ENCODE results near the gene CSAD. TPM values are rescaled to one million over a fixed set of nuclear protein-coding genes. Genes with fewer than 3 reads are reported as not detected.
"Not testable (repeated sequence)": the region's sequence is repeated elsewhere in the genome, so short reads cannot be mapped to it uniquely, and the experiment has no call there.

The CSAD gene
- total RNA-seq, 1 donor from 2014 or later, result 26.0 TPM

DNA sequence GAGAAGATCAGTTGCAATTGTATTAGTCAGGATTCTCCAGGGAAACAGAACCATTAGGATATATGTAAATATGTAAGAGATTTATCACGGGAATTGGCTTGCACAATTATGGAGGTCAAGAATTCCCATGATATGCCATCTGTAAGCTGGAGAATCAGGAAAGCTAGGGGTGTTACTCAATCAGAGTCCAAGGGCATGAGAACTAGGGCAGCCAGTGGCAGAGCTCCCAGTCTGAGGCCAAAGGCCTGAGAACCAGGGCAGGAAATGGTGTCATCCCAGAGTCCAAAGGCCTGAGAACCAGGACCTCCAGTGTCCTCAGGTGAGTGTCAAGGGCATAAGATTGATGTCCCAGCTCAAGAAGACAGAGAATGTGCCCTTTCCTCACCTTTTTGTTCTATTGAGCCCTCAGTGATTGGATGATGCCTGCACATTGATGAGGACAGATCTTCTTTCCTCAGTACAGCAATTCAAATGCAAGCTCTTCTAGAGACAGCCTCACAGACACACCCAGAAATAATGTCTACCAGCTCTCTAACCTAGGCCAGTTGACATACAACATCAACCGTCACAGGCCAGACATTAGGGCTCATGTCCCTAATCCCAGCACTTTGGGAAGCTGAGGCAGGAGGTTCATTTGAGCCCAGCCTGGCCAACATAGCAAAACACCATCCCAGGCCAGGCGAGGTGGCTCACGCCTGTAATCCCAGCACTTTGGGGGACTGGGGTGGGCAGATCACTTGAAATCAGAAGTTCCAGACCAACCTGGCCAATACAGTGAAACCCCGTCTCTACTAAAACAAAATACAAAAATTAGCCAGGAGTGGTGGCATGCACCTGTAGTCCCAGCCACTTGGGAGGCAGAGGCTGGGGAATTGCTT is 35.1 kb downstream of the CSAD start:
- no peak for DNase-seq

DNA sequence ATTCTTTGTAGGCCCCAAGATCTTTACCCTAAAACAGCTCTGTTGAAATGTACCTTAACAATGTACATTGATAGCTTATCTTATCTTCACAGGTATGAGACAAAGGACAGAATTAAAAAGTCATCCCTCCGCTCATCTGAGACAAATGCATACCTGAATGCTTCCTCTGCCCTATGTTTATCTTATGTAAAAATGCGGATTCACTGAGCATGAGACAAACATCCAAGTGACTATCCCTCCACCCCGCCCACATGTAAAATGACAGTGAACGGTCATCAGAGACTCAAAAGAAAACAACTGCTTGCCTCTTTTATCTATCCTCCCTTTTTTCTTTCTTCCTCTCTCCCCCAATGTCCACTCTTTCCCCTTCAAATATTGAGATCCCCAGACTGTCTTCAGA is 37.4 kb downstream of the CSAD start:
- no peak for DNase-seq

GRCh38 chr12:53133722-53134121 is 47.0 kb downstream of the CSAD start:
- DNase-seq, result no peak

GRCh38 chr12:53131844-53132243 is 48.9 kb downstream of the CSAD start:
- no peak for DNase-seq

- no peak for DNase-seq
Measured at GRCh38 chr12:53128780-53129569, 51.8 kb downstream of the CSAD start.

GRCh38 chr12:53127169-53127568 is 53.6 kb downstream of the CSAD start:
- DNase-seq, result no peak

DNA sequence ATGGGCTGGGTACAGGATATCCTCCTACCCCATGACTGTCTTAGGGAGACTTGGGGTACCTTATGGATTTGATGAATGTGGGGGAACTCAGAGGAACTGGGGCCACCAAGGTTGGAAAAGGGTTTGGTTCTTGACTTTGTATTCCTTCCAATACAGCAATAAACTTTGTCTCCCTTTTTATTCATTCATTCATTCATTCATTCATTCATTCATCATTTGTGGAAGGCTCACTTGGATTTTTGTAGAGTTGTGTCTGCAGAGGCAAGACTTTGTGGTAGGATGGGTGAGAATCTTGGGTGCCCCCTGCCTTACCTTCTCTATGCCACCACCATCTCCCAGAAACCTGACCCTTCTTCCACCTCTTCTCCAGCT is 56.4 kb downstream of the CSAD start:
- no peak for DNase-seq

GRCh38 chr12:53123578-53124351 is 57.0 kb downstream of the CSAD start:
- DNase-seq, result no peak

DNA sequence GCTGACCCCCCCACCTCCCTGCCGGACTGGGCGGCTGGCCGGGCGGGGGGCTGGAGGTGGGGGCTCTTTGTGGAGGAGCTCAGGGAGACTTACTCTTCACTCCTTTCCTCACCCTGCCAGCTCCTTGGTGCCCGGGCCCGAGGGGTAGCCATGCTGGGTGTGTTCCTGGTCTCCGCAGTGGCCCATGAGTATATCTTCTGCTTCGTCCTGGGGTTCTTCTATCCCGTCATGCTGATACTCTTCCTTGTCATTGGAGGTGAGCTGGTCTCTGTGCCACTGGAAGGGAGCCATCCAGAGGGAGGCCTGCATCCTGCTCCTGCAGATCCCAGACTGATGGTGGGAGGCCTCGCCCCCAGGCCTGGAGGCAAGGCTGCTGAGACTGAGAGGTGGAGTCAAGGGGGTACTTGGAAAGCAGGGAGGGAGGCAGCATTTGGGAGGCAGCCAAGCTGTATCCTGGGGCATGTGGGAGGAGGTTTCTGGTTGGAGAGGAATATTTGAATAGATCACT is 57.7 kb downstream of the CSAD start:
- no peak for DNase-seq

DNA sequence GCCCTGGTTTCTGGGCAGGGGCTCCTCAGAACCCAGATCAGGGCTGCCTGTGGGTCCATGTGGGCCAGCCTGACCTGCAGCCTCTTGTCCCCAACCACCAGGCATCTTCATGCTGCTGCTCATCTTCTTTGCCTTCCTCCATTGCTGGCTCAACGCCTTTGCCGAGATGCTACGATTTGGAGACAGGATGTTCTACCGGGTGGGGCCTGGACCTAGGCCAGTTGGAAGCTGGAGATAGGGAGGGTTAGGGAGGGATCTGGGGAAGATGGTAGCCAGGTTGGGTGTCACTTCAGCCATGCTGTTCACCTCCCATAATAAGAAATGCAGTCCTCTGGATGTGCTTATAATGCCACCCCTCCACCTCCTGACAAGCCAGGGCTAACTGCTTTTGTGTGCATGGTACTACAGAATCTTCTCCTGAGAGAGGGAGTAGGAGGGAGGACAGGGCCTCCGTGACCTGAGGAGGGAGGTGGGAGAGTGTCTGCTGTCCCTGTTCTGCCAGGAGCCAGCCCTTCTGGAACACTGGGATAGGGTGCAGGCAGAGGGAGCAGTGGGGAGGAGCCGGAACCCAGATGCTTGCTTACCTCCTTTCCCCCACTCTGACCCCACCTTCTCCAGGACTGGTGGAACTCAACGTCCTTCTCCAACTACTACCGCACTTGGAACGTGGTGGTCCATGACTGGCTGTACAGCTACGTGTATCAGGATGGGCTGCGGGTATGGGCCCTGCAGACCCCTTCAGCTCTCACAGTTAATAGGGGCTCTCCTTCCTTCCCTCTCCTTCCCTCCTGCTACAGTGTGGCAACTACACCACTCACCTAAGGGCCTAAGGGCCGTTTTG is 59.8 kb downstream of the CSAD start:
- no peak for DNase-seq

GRCh38 chr12:53118751-53119300 is 61.9 kb downstream of the CSAD start:
- no peak for DNase-seq

GRCh38 chr12:53115891-53116648 is 64.7 kb downstream of the CSAD start:
- no peak for DNase-seq

DNA sequence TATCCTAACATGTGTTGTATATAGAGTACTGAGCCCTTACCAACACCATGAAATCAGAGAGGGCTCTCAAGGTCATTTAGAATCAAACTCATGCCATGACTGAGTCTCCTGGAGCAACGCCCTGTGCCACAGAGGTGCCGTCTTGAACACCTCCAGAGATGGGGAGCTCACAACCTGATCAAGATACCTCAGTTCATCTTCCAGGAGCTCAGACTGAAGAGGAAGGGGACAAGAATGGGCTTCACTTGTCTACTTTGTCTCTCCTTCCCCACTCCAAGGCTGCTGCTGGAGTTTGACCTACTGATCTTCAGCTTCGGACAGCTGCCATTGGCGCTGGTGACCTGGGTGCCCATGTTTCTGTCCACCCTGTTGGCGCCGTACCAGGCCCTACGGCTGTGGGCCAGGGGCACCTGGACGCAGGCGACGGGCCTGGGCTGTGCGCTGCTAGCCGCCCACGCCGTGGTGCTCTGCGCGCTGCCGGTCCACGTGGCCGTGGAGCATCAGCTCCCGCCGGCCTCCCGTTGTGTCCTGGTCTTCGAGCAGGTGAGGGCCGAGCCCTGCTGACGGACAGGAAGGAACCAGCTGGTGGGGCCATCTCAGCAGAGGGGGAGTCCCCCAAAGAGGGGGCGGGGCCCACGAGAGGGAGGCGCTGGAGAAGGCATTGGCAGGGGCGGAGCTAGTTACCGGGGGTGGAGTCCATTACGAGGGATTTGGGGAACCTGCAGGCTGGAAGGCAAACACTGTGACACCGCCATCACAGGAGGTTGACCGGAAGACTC is 65.4 kb downstream of the CSAD start:
- no peak for DNase-seq

DNA sequence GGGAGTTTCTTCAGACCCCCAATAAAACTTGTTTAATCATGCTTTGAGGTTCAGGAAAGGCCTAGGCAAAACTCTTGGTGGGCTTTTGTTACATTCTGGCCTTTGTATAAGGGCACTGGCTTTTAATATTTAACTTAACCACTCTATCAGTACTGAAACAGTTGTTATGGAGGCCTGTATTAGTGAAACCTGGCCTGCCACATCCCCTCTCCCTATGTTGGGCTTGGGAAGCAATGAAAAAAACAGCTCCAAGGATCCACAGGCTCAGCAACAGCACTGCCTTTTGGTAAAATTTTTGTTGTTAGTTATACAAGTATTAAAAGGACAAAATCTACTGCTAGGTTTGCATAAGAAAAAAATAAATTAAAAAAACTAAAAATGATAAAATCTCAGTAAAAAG is 66.8 kb downstream of the CSAD start:
- no peak for DNase-seq

DNA sequence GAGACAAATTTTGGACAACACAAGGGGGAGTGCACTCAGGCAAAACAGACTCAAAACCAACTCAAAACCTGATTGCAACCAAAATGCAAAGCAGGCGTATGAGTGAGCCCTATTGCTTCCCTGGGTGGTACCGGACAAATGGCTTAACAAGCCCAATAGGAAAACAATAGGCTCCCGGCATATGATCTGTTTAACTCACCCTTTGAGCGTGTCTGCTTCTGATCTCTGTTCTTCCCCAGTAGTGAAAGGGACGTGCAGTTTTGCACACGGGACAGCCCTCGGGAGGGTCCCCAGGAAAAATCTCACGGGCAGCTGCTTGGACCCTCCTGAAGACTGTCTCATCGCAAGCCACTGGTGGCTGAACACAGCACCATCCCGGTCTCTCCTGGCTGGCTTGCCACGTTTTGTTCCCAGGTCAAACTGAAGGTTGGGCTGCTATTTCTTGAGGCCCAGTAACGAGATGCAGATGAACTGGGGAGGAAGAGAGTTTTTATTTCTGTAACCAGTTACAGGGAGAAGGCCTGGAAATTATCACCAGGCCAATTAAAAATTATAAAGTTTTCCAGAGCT is 67.5 kb downstream of the CSAD start:
- DNase-seq, result no peak

- not testable (repeated sequence) for DNase-seq
Measured at GRCh38 chr12:53112431-53112830, 68.3 kb downstream of the CSAD start.

All from occipital lobe (tissue), 2 donors.